HG03039 (cell line): ENCODE measurements around the gene LRRC71.

Experiments used
- ATAC-seq: cut with Tn5 transposase; IDR thresholded peaks from one replicate; pipeline ENCODE4 v1.9.1; 2021; ENCODE audit warnings: mild to moderate bottlenecking, moderate library complexity; ENCODE audit not compliant: unreplicated experiment

Gene LRRC71

GRCh38 chr1:156920233-156921052 is at the start of gene LRRC71:
Gene LRRC71, plus strand, starts transcription at chr1:156920632. Its CDS starts 172 bp downstream, at chr1:156920804.
- no peak for ATAC-seq

- ATAC-seq: no peak
These were observed 46.8 kb upstream of the LRRC71 start for GRCh38 chr1:156873659-156874058.

- no peak for ATAC-seq
These were observed 46.3 kb upstream of the LRRC71 start for GRCh38 chr1:156874142-156874541.

GRCh38 chr1:156874572-156875340 is 45.7 kb upstream of the LRRC71 start:
- ATAC-seq: no peak

GRCh38 chr1:156875341-156875615 is 45.2 kb upstream of the LRRC71 start:
- ATAC-seq: no peak

- no peak for ATAC-seq
These were observed 44.2 kb upstream of the LRRC71 start for GRCh38 chr1:156876281-156876680.

GRCh38 chr1:156877433-156878170 is 42.8 kb upstream of the LRRC71 start:
- no peak for ATAC-seq

- no peak for ATAC-seq
These were observed 40.6 kb upstream of the LRRC71 start for GRCh38 chr1:156879876-156880275.

- ATAC-seq: no peak
These were observed 40.0 kb upstream of the LRRC71 start for GRCh38 chr1:156880473-156880872.

- no peak for ATAC-seq
These were observed 39.3 kb upstream of the LRRC71 start for GRCh38 chr1:156881101-156881500.

GRCh38 chr1:156881663-156882062 is 38.8 kb upstream of the LRRC71 start:
- ATAC-seq: no peak

GRCh38 chr1:156882543-156882942 is 37.9 kb upstream of the LRRC71 start:
- ATAC-seq: no peak

GRCh38 chr1:156883919-156884318 is 36.5 kb upstream of the LRRC71 start:
- ATAC-seq: no peak

- no peak for ATAC-seq
These were observed 35.8 kb upstream of the LRRC71 start for GRCh38 chr1:156884560-156885184.

GRCh38 chr1:156885314-156885713 is 35.1 kb upstream of the LRRC71 start:
- ATAC-seq: no peak

GRCh38 chr1:156885880-156886355 is 34.5 kb upstream of the LRRC71 start:
- no peak for ATAC-seq

- no peak for ATAC-seq
These were observed 33.7 kb upstream of the LRRC71 start for GRCh38 chr1:156886583-156887281.

- no peak for ATAC-seq
These were observed 33.1 kb upstream of the LRRC71 start for GRCh38 chr1:156887317-156887716.

GRCh38 chr1:156887734-156888133 is 32.7 kb upstream of the LRRC71 start:
- ATAC-seq: no peak

- ATAC-seq: no peak
These were observed 30.4 kb upstream of the LRRC71 start for GRCh38 chr1:156889802-156890580.
